Cardiac muscle cell (in vitro differentiated cells and primary cell): ENCODE results near the gene APOL6. TPM values are rescaled to one million over a fixed set of nuclear protein-coding genes. Genes with fewer than 3 reads are reported as not detected.

Experiments
- DNase-seq, 2 donors: peaks; one replicate each; pipeline versions ENCODE4 v3.0.0 to v3.0.0-alpha.2; 2010 to 2017; ENCODE audit warnings: low read depth in 1 of 2, low spot score in 1 of 2
- H3K27ac ChIP-seq: fragments of 200-600 bp; sonication (generic); 2 replicates; pipeline ENCODE4 v1.5.1; 2016
- H3K27me3 ChIP-seq: fragments of 200-600 bp; sonication (generic); 2 replicates; pipeline ENCODE4 v1.6.0; 2016; ENCODE audit warnings: control low read depth
- H3K36me3 ChIP-seq: fragments of 200-600 bp; sonication (generic); 2 replicates; pipeline ENCODE4 v1.5.1; 2016; ENCODE audit warnings: control low read depth
- H3K4me1 ChIP-seq: fragments of 200-600 bp; sonication (generic); 2 replicates; pipeline ENCODE4 v1.8.1; 2017; ENCODE audit warnings: low read depth, mild to moderate bottlenecking, mixed run types
- H3K4me3 ChIP-seq: fragments of 200-600 bp; sonication (generic); 2 replicates; pipeline ENCODE4 v1.5.1; 2016; ENCODE audit warnings: mild to moderate bottlenecking
- H3K9me3 ChIP-seq: fragments of 200-600 bp; sonication (generic); 2 replicates; pipeline ENCODE4 v1.5.1; 2017; ENCODE audit warnings: low read depth, mild to moderate bottlenecking, control low read depth
- CTCF ChIP-seq: IDR thresholded peaks from 2 replicates; pipeline ENCODE4 v1.5.1; 2012; ENCODE audit warnings: low read depth, mild to moderate bottlenecking, low read length
- polyA plus RNA-seq: library from polyadenylated mRNA; unstranded; fragments of >200 nt; fragmentation: Nextera tagmentation; extraction: Ambion mirVana; gene quantifications from 2 replicates; pipeline ENCODE4 v1.2.1, GENCODE V29; 2016
- total RNA-seq: library from RNA; depleted of rRNA; stranded (reverse); fragments of >200 nt; gene quantifications from 2 replicates; pipeline ENCODE4 v1.2.3, GENCODE V29; 2016

The APOL6 gene, protein sequence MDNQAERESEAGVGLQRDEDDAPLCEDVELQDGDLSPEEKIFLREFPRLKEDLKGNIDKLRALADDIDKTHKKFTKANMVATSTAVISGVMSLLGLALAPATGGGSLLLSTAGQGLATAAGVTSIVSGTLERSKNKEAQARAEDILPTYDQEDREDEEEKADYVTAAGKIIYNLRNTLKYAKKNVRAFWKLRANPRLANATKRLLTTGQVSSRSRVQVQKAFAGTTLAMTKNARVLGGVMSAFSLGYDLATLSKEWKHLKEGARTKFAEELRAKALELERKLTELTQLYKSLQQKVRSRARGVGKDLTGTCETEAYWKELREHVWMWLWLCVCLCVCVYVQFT
- not detected in 2 replicates for total RNA-seq
- 0.07 TPM in 1 of 2 replicates, not detected in the other for polyA plus RNA-seq

GRCh38 chr22:35648066-35649025 is at the start of gene APOL6:
Gene APOL6, plus strand, starts transcription at chr22:35648446. Its CDS starts 7,980 bp downstream, at chr22:35656426.
- peak in 1 of 2 donors; percentile 86 for DNase-seq
- Histone ChIP-seq H3K27ac (no peak within 1 kb of the TSS), H3K4me3 (no peak within 1 kb of the TSS), H3K27me3 (no peaks in the 10 kb centered on the region), H3K9me3 (no peaks in the 10 kb centered on the region), H3K36me3 (no peaks in the 10 kb centered on the region), H3K4me1 (no peaks in the 10 kb centered on the region)
- no peak for TF ChIP-seq CTCF

DNA sequence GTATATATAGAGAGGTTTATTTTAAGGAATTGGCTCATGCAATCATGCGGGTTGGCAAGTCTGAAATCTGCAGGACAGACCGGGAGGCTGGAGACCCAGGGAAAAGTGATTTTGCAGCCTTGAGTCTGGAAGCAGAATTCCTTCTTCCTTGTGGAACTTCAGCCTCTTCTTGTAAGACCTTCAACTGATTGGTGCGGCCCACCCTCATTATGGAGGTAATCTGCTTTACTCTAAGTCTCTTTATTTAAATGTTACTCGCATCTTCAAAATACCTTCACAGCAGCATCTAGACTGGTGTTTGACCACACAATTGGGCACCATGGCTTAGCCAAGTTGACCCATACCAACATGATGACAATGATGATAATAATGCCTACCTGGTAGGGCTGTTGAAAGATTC is 48.9 kb upstream of the APOL6 start:
- H3K27me3 ChIP-seq, result no peaks in the 10 kb centered on the region
- no peaks in the 10 kb centered on the region for H3K9me3 ChIP-seq
- no peak overlapping the region for H3K4me3 ChIP-seq

GRCh38 chr22:35600476-35600875 is 47.8 kb upstream of the APOL6 start:
- DNase-seq, result no peak
- no peaks in the 10 kb centered on the region for H3K36me3 ChIP-seq
- no peaks in the 10 kb centered on the region for H3K9me3 ChIP-seq
- H3K27ac ChIP-seq, result peak overlapping the region; percentile 45
- H3K27me3 ChIP-seq, result no peaks in the 10 kb centered on the region
- H3K4me1 ChIP-seq, result peaks cover 43% of the 10 kb centered on the region
- H3K4me3 ChIP-seq, result no peak overlapping the region
- no peak for TF ChIP-seq CTCF

More for the DNA sequence above, 48.9 kb upstream of the APOL6 start:
- DNase-seq, result no peak
- peak overlapping the region; percentile 88 for H3K27ac ChIP-seq
- H3K36me3 ChIP-seq, result no peaks in the 10 kb centered on the region
- peaks cover 32% of the 10 kb centered on the region for H3K4me1 ChIP-seq
- no peak for TF ChIP-seq CTCF

GRCh38 chr22:35601013-35601580 is 47.1 kb upstream of the APOL6 start:
- H3K36me3 ChIP-seq, result no peaks in the 10 kb centered on the region
- no peak overlapping the region for H3K27ac ChIP-seq
- H3K4me1 ChIP-seq, result peaks cover 42% of the 10 kb centered on the region
- H3K27me3 ChIP-seq, result no peaks in the 10 kb centered on the region
- no peak for TF ChIP-seq CTCF
- DNase-seq, result no peak
- no peak overlapping the region for H3K4me3 ChIP-seq
- H3K9me3 ChIP-seq, result no peaks in the 10 kb centered on the region
